Measurements from ENCODE around the gene PDXDC1. TPM values are rescaled to one million over a fixed set of nuclear protein-coding genes. Genes with fewer than 3 reads are reported as not detected.
"Not testable (repeated sequence)": the region's sequence is repeated elsewhere in the genome, so short reads cannot be mapped to it uniquely, and the experiment has no call there.

Gene PDXDC1
- total RNA-seq, 1 donor from 2014 or later, result 71.3 TPM

- DNase-seq (ENCODE audit: extremely low read depth, low read depth, low spot score), result no peak
Observed at GRCh38 chr16:15034266-15035162, 59.7 kb downstream of the PDXDC1 start.

GRCh38 chr16:15035163-15035729 lies 60.4 kb downstream of the PDXDC1 start:
- no peak for DNase-seq (ENCODE audit: extremely low read depth, low read depth, low spot score)

GRCh38 chr16:15037003-15037402 lies 62.2 kb downstream of the PDXDC1 start:
- no peak for DNase-seq (ENCODE audit: extremely low read depth, low read depth, low spot score)

- DNase-seq (ENCODE audit: extremely low read depth, low read depth, low spot score), result no peak
Observed at GRCh38 chr16:15037745-15038144, 62.9 kb downstream of the PDXDC1 start.

- no peak for DNase-seq (ENCODE audit: extremely low read depth, low read depth, low spot score)
Observed at GRCh38 chr16:15038689-15039088, 63.9 kb downstream of the PDXDC1 start.

- no peak for DNase-seq (ENCODE audit: extremely low read depth, low read depth, low spot score)
Observed at GRCh38 chr16:15041271-15042004, 66.6 kb downstream of the PDXDC1 start.

GRCh38 chr16:15043344-15043743 lies 68.5 kb downstream of the PDXDC1 start:
- DNase-seq (ENCODE audit: extremely low read depth, low read depth, low spot score), result no peak

GRCh38 chr16:15044286-15044685 lies 69.5 kb downstream of the PDXDC1 start:
- DNase-seq (ENCODE audit: extremely low read depth, low read depth, low spot score), result no peak

GRCh38 chr16:15045270-15045669 lies 70.4 kb downstream of the PDXDC1 start:
- DNase-seq (ENCODE audit: extremely low read depth, low read depth, low spot score), result not testable (repeated sequence)

GRCh38 chr16:15046692-15047376 lies 72.0 kb downstream of the PDXDC1 start:
- no peak for DNase-seq (ENCODE audit: extremely low read depth, low read depth, low spot score)

- no peak for DNase-seq (ENCODE audit: extremely low read depth, low read depth, low spot score)
Observed at GRCh38 chr16:15049581-15050180, 74.9 kb downstream of the PDXDC1 start.

GRCh38 chr16:15050440-15050839 lies 75.6 kb downstream of the PDXDC1 start:
- DNase-seq (ENCODE audit: extremely low read depth, low read depth, low spot score), result not testable (repeated sequence)

GRCh38 chr16:15051387-15051951 lies 76.6 kb downstream of the PDXDC1 start:
- no peak for DNase-seq (ENCODE audit: extremely low read depth, low read depth, low spot score)

- DNase-seq (ENCODE audit: extremely low read depth, low read depth, low spot score), result no peak
Observed at GRCh38 chr16:15052747-15053476, 78.1 kb downstream of the PDXDC1 start.

GRCh38 chr16:15053904-15054303 lies 79.1 kb downstream of the PDXDC1 start:
- no peak for DNase-seq (ENCODE audit: extremely low read depth, low read depth, low spot score)

GRCh38 chr16:15054357-15055140 lies 79.7 kb downstream of the PDXDC1 start:
- DNase-seq (ENCODE audit: extremely low read depth, low read depth, low spot score), result no peak

- no peak for DNase-seq (ENCODE audit: extremely low read depth, low read depth, low spot score)
Observed at GRCh38 chr16:15055141-15056053, 80.6 kb downstream of the PDXDC1 start.

All from glomerular endothelial cell (primary cell).